Occipital lobe (tissue), 2 donors: ENCODE data around the gene MFN2. TPM values are rescaled to one million over a fixed set of nuclear protein-coding genes. Genes with fewer than 3 reads are reported as not detected.
"Not testable (repeated sequence)": the region's sequence is repeated elsewhere in the genome, so short reads cannot be mapped to it uniquely, and the experiment has no call there.

Experiments used
- DNase-seq: peaks from one replicate; lab custom pipeline; 2025; lab: John Stamatoyannopoulos, UW
- total RNA-seq: library from RNA; depleted of rRNA; stranded (reverse); fragments of >200 nt; gene quantifications from one replicate; pipeline ENCODE4 v1.2.3, GENCODE V29; 2014

MFN2 gene
- total RNA-seq: 35.1 TPM

GRCh38 chr1:11979851-11980675, at the start of gene MFN2:
Gene MFN2 (plus strand): TSS chr1:11980444. CDS start chr1:11989169, 8,725 bp downstream.
- peak; percentile 94 for DNase-seq

- no peak for DNase-seq
Observed at GRCh38 chr1:11930571-11931445, 49.4 kb upstream of the MFN2 start.

- DNase-seq: no peak
Observed at GRCh38 chr1:11931845-11932244, 48.4 kb upstream of the MFN2 start.

- peak; percentile 79 for DNase-seq
Observed at GRCh38 chr1:11934302-11935056, 45.8 kb upstream of the MFN2 start, which contains the start of gene PLOD1. Gene PLOD1 (plus strand): TSS chr1:11934717. CDS start chr1:11934780, 63 bp downstream.

- DNase-seq: no peak
Observed at GRCh38 chr1:11935057-11935412, 45.2 kb upstream of the MFN2 start.

- not testable (repeated sequence) for DNase-seq
Observed at GRCh38 chr1:11935733-11936132, 44.5 kb upstream of the MFN2 start.

- DNase-seq: no peak
Observed at GRCh38 chr1:11938722-11939526, 41.3 kb upstream of the MFN2 start.

- not testable (repeated sequence) for DNase-seq
Observed at GRCh38 chr1:11939794-11940193, 40.5 kb upstream of the MFN2 start.

GRCh38 chr1:11940260-11940921, 39.9 kb upstream of the MFN2 start:
- peak; percentile 39 for DNase-seq

GRCh38 chr1:11942280-11942679, 38.0 kb upstream of the MFN2 start:
- no peak for DNase-seq

- DNase-seq: no peak
Observed at GRCh38 chr1:11943619-11944018, 36.6 kb upstream of the MFN2 start.

- DNase-seq: no peak
Observed at GRCh38 chr1:11944358-11944931, 35.8 kb upstream of the MFN2 start.

GRCh38 chr1:11946647-11947046, 33.6 kb upstream of the MFN2 start:
- DNase-seq: no peak

- no peak for DNase-seq
Observed at GRCh38 chr1:11948822-11949458, 31.3 kb upstream of the MFN2 start.

GRCh38 chr1:11951901-11952300, 28.3 kb upstream of the MFN2 start:
- DNase-seq: no peak

- peak; percentile 17 for DNase-seq
Observed at GRCh38 chr1:11952455-11953109, 27.7 kb upstream of the MFN2 start.

- DNase-seq: no peak
Observed at GRCh38 chr1:11955221-11955620, 25.0 kb upstream of the MFN2 start.

- DNase-seq: no peak
Observed at GRCh38 chr1:11957398-11957797, 22.8 kb upstream of the MFN2 start.

GRCh38 chr1:11957897-11958296, 22.3 kb upstream of the MFN2 start:
- no peak for DNase-seq
